Adipose tissue (tissue), 3 donors: Measurements from ENCODE around the gene SLC16A12. TPM values are rescaled to one million over a fixed set of nuclear protein-coding genes. Genes with fewer than 3 reads are reported as not detected.

Source experiments
- H3K27ac ChIP-seq: one replicate; pipeline ENCODE4 v1.5.1; 2013; ENCODE audit warnings: low read depth, low read length
- WGBS, 3 donors: extraction: QIAGEN DNeasy Blood & Tissue Kit; methylation state at CpG; one replicate each; pipeline ENCODE4 v1.1.7; 2013; 5-methylcytosine and 5-hydroxymethylcytosine counted together
- polyA plus RNA-seq, 3 donors: library from polyadenylated mRNA; stranded (reverse); fragments of 200-250 nt; gene quantifications; one replicate each; pipeline ENCODE4 v1.2.3, GENCODE V29; 2013
- donor health status: healthy with polysubstance abuse.
- donor health status: Bipolar disorder and iron deficiency.
- donor health status: healthy.

The SLC16A12 gene
- polyA plus RNA-seq, 3 donors, result 0.13 to 12.6 (median 0.56) TPM

- H3K27ac ChIP-seq, result no peak overlapping the region
- WGBS, 3 donors, result 80 to 93% (median 85%) methylated on average over 1 of the region's 1 CpG
These were observed 55.5 kb downstream of the SLC16A12 start for GRCh38 chr10:89479771-89480446.

DNA sequence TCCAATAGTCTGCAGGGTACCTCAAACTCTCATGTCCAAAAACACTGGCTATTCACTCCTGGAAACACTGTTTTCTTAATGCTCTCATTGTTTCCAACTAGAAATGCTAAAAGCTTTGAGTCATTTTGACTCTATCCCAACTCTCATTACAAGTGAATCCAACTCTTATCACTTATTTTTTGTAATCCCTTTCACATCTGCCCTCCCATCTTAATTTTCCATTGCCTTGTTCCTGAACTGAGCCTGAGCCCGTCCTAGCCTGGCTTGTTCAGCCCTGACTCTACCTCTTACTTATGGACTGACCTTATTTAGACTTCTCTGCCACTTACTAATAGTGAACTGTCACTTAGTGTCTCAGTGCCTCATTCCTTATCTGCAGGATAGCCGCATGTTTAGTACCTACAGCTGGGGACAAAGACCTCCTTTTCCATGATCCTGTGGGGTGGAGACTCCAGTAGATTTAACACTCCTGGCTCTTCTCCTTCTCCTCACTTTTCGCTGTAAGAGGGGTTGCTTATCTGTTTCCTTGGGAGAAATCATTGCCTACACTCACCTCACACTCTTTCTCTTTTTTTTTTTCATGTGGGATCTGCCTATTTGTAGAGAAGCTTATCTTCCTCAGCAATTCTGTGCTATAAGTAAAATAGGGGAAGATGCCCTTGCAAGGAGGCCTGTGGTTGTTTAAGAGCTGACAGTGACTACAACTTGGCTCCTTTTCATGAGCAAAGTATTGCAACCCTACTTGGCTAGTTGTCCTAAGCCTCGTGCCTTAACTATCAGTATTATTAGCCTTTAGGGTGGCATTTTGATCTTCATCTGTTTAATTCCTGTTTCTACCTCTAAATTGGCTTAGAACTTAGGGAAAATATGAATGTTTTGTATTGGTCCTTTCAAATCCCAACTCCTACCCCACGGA lies 56.4 kb downstream of the SLC16A12 start:
- WGBS, 3 donors, result 64 to 72% (median 66%) methylated on average over 5 of the region's 5 CpGs
- H3K27ac ChIP-seq, result no peak overlapping the region

- 77 to 92% (median 79%) methylated on average over 4 of the region's 4 CpGs for WGBS, 3 donors
These were observed 57.2 kb downstream of the SLC16A12 start for GRCh38 chr10:89478085-89478738.

GRCh38 chr10:89476150-89476549 lies 59.2 kb downstream of the SLC16A12 start:
- no peak overlapping the region for H3K27ac ChIP-seq
- 60 to 80% (median 76%) methylated on average over 6 of the region's 6 CpGs for WGBS, 3 donors

More at GRCh38 chr10:89478085-89478738, 57.2 kb downstream of the SLC16A12 start:
- H3K27ac ChIP-seq, result no peak overlapping the region

DNA sequence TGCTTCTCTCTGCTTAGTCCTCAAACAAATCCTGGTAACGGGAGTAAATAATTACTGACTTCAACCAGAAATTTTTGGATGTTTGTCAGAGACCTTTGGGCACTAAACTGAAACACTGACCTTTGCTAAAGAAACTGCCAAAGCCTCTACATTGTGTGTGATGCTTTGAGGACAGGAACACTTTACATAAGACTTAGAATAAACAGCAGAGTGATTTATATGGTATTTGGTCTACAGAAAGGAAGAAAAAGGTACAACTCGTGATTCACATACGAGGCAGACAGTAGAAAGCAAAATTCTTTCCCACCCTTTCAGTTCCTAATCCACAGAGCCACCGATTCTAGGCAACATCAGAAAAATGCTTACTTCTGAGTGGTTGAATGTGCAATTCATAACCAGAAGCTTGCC lies 59.8 kb downstream of the SLC16A12 start:
- WGBS, 3 donors, result 22 to 56% (median 37%) methylated on average over 4 of the region's 4 CpGs
- no peak overlapping the region for H3K27ac ChIP-seq

- 43 to 55% (median 44%) methylated on average over 2 of the region's 2 CpGs for WGBS, 3 donors
- H3K27ac ChIP-seq, result no peak overlapping the region
These were observed 60.3 kb downstream of the SLC16A12 start for GRCh38 chr10:89475125-89475524.

DNA sequence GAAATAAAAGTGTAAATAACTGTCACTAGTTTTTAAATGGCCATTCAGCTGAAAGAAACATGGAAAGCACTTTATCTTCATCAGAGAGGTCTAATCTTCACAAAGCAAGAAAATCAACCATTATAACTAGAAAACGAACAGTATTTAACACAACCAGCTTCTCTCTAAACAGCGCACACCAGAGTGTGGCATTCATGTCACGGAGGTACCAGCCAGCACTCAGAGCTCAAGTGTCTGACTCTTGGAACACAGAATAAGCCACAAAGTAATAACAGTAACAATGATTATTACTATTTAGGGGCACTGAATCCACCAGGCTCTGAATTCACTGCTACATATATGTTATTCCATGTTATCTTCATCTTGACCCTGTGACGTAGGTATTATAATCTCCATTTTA lies 60.9 kb downstream of the SLC16A12 start:
- WGBS, 3 donors, result 78 to 96% (median 94%) methylated on average over 4 of the region's 4 CpGs

GRCh38 chr10:89471110-89471809 lies 64.1 kb downstream of the SLC16A12 start:
- no peak overlapping the region for H3K27ac ChIP-seq
- 45 to 95% (median 89%) methylated on average over 1 of the region's 1 CpG for WGBS, 3 donors

More for the DNA sequence above, 60.9 kb downstream of the SLC16A12 start:
- no peak overlapping the region for H3K27ac ChIP-seq

DNA sequence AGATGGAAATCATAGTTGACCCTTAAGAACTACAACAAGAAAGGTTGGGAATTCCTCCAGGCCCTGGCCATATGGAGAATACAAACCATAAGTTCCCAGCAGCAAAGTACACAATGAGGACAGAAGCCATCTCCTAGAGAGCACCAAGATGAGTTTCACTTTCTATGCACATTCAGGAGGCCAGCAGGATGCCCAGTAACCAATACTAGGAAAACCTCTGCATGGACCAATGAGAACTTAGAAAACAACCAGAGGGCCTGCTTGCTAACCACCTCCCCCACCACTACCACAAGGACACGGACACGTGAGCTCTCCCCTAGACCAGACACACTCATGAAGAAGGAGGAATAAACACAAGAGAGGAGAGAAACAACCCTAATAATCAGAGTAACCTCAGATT lies 64.8 kb downstream of the SLC16A12 start:
- WGBS, 3 donors, result 66 to 94% (median 82%) methylated on average over 2 of the region's 2 CpGs
- no peak overlapping the region for H3K27ac ChIP-seq

DNA sequence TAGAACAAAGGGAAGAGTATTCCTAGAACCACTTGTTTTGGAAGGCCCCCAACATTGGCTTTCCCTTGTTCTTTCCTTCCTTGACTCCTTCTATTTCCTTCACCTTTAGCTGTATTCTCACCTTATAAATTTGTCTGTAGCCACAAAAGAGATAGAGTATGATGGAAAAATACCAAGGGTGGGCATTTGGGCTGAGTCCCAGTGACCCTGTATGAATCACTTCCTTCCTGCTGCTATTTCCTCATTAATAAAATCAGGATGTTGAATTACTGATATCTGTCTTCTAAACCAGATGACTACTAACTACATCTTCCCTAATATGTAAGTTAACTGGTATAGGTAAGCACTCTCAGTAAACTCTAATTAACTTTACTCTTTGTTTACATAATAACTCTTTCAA lies 65.9 kb downstream of the SLC16A12 start:
- H3K27ac ChIP-seq, result no peak overlapping the region

- H3K27ac ChIP-seq, result no peak overlapping the region
- 54 to 93% (median 91%) methylated on average over 9 of the region's 9 CpGs for WGBS, 3 donors
These were observed 67.0 kb downstream of the SLC16A12 start for GRCh38 chr10:89468191-89468965.

- WGBS, 3 donors, result 28 to 42% (median 37%) methylated on average over 3 of the region's 3 CpGs
- no peak overlapping the region for H3K27ac ChIP-seq
These were observed 68.8 kb downstream of the SLC16A12 start for GRCh38 chr10:89466599-89467035.

GRCh38 chr10:89465196-89465595 lies 70.2 kb downstream of the SLC16A12 start:
- WGBS, 3 donors, result 62 to 64% (median 62%) methylated on average over 2 of the region's 2 CpGs
- no peak overlapping the region for H3K27ac ChIP-seq

DNA sequence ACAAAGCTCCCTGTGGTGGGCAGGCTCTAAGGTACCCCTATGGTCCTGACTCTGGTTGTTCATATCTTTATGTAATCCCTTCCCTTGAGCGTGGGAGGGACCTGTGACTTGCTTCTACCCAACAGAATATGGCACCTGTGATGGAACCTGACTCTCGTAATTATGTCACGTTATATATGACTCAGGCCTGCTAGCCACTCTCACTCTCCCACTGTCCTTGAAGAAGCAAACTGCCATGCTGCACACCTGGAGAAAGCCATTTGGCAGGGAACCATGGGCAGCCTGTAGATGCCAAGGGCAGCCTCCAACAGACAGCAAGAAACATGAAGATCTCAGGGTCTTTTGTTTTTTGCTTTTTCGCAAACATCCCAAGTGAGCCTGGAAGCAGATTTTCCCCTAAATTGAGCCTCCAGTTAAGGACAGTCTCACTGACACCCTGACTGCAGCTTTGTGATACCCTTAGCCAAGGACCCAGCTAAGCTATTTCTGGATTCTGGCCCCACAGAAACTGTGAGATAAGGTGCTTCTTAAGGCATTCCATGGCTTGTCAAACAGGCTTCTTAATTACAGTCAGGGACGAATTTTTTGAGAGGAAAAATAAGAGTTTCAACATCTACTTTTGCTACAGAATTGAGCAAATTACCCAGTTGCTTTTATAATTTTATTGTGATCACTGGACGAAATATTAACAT lies 71.4 kb downstream of the SLC16A12 start:
- WGBS, 3 donors, result 71 to 91% (median 88%) methylated on average over 6 of the region's 6 CpGs
- H3K27ac ChIP-seq, result no peak overlapping the region

GRCh38 chr10:89458784-89459183 lies 76.6 kb downstream of the SLC16A12 start:
- H3K27ac ChIP-seq, result no peak overlapping the region
- WGBS, 3 donors, result 78 to 83% (median 80%) methylated on average over 1 of the region's 1 CpG

DNA sequence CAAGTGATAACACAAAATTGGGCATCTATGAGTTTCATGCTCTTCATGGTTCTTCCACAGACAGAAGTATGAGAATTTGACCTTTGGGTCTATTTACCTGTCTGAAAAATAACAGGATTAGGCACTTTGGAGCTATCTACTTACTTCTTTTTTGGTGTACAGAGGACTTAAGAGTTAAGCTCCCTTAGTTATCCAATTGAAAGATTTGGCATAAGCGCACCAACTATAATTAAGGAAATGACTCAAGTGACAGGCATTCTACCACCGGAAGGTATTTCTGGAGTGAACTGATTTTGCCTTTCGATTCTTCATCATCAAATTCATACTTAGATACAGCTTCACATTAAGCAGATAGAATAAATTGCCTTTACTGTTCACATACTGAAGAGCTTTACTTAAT lies 77.1 kb downstream of the SLC16A12 start:
- WGBS, 3 donors, result 58 to 67% (median 64%) methylated on average over 3 of the region's 3 CpGs
- H3K27ac ChIP-seq, result no peak overlapping the region
